Mammary epithelial cell (primary cell): Measurements from ENCODE around the gene AFG1L.

Source experiments
- EZH2 ChIP-seq: IDR thresholded peaks from 2 replicates; pipeline ENCODE4 v1.6.1; 2012; ENCODE audit warnings: low read length, inconsistent platforms, borderline replicate concordance
- TF ChIP-seq, protein P1 (sequence below), 2 donors: IDR thresholded peaks in 1 of 2; conservative IDR thresholded peaks in 1 of 2; 2 replicates each; pipeline ENCODE4 v1.5.1; 2011 to 2012; ENCODE audit warnings: inconsistent platforms in 2 of 2, low read length in 2 of 2, mild to moderate bottlenecking in 2 of 2, control low read depth in 1 of 2, low read depth in 1 of 2; ENCODE audit not compliant: insufficient read depth in 1 of 2; ENCODE audit errors: extremely low read depth in 1 of 2

DNA sequence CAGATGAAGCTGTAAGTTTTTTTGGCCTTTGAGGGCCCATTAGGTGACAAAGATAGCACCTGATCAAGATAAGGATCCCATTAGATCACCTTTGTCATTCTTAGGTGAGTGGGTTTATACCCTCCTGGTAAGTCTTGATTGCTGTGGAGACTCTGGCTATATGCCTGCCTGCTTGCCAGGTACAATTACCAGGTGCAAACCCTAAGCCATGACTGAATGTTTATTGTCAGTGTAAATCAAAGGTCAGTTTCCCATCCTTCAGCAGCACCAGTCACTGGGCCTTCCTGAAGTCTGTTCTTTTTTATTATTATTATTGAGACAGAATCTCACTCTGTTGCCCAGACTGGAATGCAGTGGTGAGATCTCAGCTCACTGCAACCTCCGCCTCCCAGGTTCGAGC, 159.5 kb downstream of the AFG1L start:
- TF ChIP-seq, protein P1, sequence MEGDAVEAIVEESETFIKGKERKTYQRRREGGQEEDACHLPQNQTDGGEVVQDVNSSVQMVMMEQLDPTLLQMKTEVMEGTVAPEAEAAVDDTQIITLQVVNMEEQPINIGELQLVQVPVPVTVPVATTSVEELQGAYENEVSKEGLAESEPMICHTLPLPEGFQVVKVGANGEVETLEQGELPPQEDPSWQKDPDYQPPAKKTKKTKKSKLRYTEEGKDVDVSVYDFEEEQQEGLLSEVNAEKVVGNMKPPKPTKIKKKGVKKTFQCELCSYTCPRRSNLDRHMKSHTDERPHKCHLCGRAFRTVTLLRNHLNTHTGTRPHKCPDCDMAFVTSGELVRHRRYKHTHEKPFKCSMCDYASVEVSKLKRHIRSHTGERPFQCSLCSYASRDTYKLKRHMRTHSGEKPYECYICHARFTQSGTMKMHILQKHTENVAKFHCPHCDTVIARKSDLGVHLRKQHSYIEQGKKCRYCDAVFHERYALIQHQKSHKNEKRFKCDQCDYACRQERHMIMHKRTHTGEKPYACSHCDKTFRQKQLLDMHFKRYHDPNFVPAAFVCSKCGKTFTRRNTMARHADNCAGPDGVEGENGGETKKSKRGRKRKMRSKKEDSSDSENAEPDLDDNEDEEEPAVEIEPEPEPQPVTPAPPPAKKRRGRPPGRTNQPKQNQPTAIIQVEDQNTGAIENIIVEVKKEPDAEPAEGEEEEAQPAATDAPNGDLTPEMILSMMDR (conservative IDR thresholded peaks at IDR 0.05 in 1 of 2, IDR thresholded peaks at IDR 0.05 in 1 of 2; ENCODE audit: extremely low read depth in 1 of 2, insufficient read depth in 1 of 2, low read depth in 1 of 2, low read length in 2 of 2), result no peak
- TF ChIP-seq EZH2, result no peak
